Sigmoid colon (tissue), 4 donors: ENCODE data around the gene TSNAXIP1.

Source experiments
- CTCF ChIP-seq, 4 experiments: fragments of 450-650 bp in 3 of 4; fragments of 200-600 bp in 1 of 4; IDR thresholded peaks; one replicate each; pipeline ENCODE4 v1.5.1; 2016 to 2019; ENCODE audit warnings: antibody characterized with exemption in 4 of 4, mild to moderate bottlenecking in 3 of 4, moderate library complexity in 2 of 4
- EP300 ChIP-seq, 4 donors: sonication (generic); formaldehyde crosslinking; IDR thresholded peaks; one replicate each; pipeline ENCODE4 v1.6.1; 2017; ENCODE audit warnings: antibody characterized with exemption in 4 of 4
- POLR2A ChIP-seq, 2 donors: fragments of 450-650 bp; IDR thresholded peaks; one replicate each; pipeline ENCODE4 v1.6.1; 2016; ENCODE audit warnings: antibody characterized with exemption in 2 of 2, mild to moderate bottlenecking in 2 of 2, moderate library complexity in 2 of 2
- POLR2AphosphoS5 ChIP-seq, 4 donors: sonication (generic); formaldehyde crosslinking; IDR thresholded peaks; one replicate each; pipeline ENCODE4 v1.6.1; 2017; ENCODE audit warnings: antibody characterized with exemption in 4 of 4

GRCh38 chr16:67837811-67838210, 31.1 kb downstream of the TSNAXIP1 start:
- TF ChIP-seq POLR2AphosphoS5 (IDR thresholded peaks at IDR 0.05) (no peak), CTCF (IDR thresholded peaks at IDR 0.05) (no peak), POLR2A (IDR thresholded peaks at IDR 0.05) (no peak), EP300 (IDR thresholded peaks at IDR 0.05) (no peak)
